Natural killer cell (primary cell): ENCODE results near the gene ZSCAN2. TPM values are rescaled to one million over a fixed set of nuclear protein-coding genes. Genes with fewer than 3 reads are reported as not detected.

Experiments used
- ATAC-seq, 3 donors: fragments of 150-1000 bp in 2 of 3; fragments of 200-7000 bp in 1 of 3; cut with Tn5 transposase; 1 replicate in 1 of 3; 2 replicates in 2 of 3; pipeline ENCODE4 v1.10.0; 2021; ENCODE audit warnings: mild to moderate bottlenecking in 2 of 3, moderate library complexity in 2 of 3
- DNase-seq, 2 donors: peaks; one replicate each; pipeline versions ENCODE4 v3.0.0 to v3.0.0-alpha.2; 2013 to 2021; ENCODE audit warnings: mixed read lengths in 1 of 2
- H3K27ac ChIP-seq: one replicate; pipeline ENCODE4 v1.5.1; 2013; ENCODE audit warnings: mild to moderate bottlenecking, low read length
- H3K27me3 ChIP-seq: one replicate; pipeline ENCODE4 v1.6.1; 2013; ENCODE audit warnings: low read length; ENCODE audit not compliant: control insufficient read depth, insufficient read depth
- H3K36me3 ChIP-seq: one replicate; pipeline ENCODE4 v1.6.1; 2013; ENCODE audit warnings: low read length; ENCODE audit not compliant: control insufficient read depth, insufficient read depth
- H3K4me1 ChIP-seq: one replicate; pipeline ENCODE4 v1.6.1; 2013; ENCODE audit warnings: low read length; ENCODE audit not compliant: control insufficient read depth, insufficient read depth
- H3K4me3 ChIP-seq: one replicate; pipeline ENCODE4 v1.5.1; 2013; ENCODE audit warnings: low read length
- H3K9me3 ChIP-seq: one replicate; pipeline ENCODE4 v1.6.1; 2013; ENCODE audit warnings: low read length; ENCODE audit not compliant: control insufficient read depth, insufficient read depth
- H3K27ac Mint-ChIP-seq, 2 donors: one replicate each; pipeline ENCODE4 v1.8.0; 2022; ENCODE audit warnings: mild to moderate bottlenecking in 2 of 2, mixed read lengths in 2 of 2, moderate library complexity in 1 of 2
- H3K27me3 Mint-ChIP-seq, 2 donors: one replicate each; pipeline ENCODE4 v1.8.0; 2022; ENCODE audit warnings: low read depth in 2 of 2, mixed read lengths in 2 of 2
- H3K36me3 Mint-ChIP-seq: one replicate; pipeline ENCODE4 v1.8.0; 2022; ENCODE audit warnings: mixed read lengths
- H3K4me1 Mint-ChIP-seq, 2 donors: one replicate each; pipeline ENCODE4 v1.8.0; 2022; ENCODE audit warnings: mixed read lengths in 2 of 2
- H3K4me3 Mint-ChIP-seq: one replicate; pipeline ENCODE4 v1.8.0; 2022; ENCODE audit warnings: mild to moderate bottlenecking, moderate library complexity, mixed read lengths
- H3K9me3 Mint-ChIP-seq, 2 donors: one replicate each; pipeline ENCODE4 v1.8.0; 2022; ENCODE audit warnings: mixed read lengths in 2 of 2
- WGBS: methylation state at CpG from one replicate; pipeline ENCODE4 v1.1.7; 2013; ENCODE audit warnings: missing lambda C conversion rate; ENCODE audit not compliant: insufficient coverage; 5-methylcytosine and 5-hydroxymethylcytosine counted together
- intact Hi-C: fragments of 100-400 bp; cut with micrococcal nuclease; formaldehyde crosslinking; loops from one replicate; pipeline ENCODE4 v1.14.2; 2022
- total RNA-seq, 4 donors: library from RNA; stranded (reverse); fragments of 120-200 nt in 1 of 4; gene quantifications; one replicate each; pipeline versions ENCODE4 v1.2.3 to v1.2.4, GENCODE V29; 2013 to 2022
- TF ChIP-seq, protein P1 (sequence below): fragments of 200-600 bp; IDR thresholded peaks from one replicate; pipeline ENCODE4 v1.8.0; 2022; ENCODE audit warnings: antibody characterized with exemption

The ZSCAN2 gene
- total RNA-seq, 3 donors from 2014 or later (not counting 1 experiment from before 2014, with no cell fraction given), result 5.0 to 8.3 (median 5.5) TPM

DNA sequence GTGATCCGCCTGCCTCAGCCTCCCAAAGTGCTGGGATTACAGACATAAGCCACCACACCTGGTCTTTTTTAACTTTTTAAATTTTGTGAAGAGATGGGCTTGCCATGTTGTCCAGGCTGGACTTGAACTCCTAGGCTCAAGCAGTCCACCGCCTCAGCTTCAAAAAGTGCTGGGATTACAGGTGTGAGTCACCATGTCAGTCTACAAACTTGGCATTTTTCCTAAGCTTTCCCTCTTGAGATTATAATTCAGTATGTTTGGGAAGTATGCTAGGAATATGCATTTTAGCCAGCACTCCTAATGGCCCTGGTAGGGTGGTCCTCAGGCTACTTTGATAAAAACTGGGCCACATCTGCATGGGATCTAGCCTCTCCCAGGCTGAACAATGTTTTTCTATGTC, 48.9 kb downstream of the ZSCAN2 start:
- WGBS, result 100% methylated on average over 2 of the region's 2 CpGs
- Histone ChIP-seq H3K4me1 (peaks cover 15% of the 10 kb centered on the region), H3K9me3 (no peaks in the 10 kb centered on the region), H3K36me3 (peaks cover 53% of the 10 kb centered on the region), H3K27me3 (no peaks in the 10 kb centered on the region), H3K4me3 (no peak overlapping the region), H3K27ac (no peak overlapping the region)
- H3K27ac Mint-ChIP-seq, result no peak overlapping the region
- peaks cover 11 to 42% of the 10 kb centered on the region in 2 donors for H3K4me1 Mint-ChIP-seq
- H3K27me3 Mint-ChIP-seq, result no peaks in the 10 kb centered on the region
- DNase-seq (no peak), ATAC-seq (no peak)
- H3K4me3 Mint-ChIP-seq, result no peak overlapping the region
- TF ChIP-seq, protein P1, sequence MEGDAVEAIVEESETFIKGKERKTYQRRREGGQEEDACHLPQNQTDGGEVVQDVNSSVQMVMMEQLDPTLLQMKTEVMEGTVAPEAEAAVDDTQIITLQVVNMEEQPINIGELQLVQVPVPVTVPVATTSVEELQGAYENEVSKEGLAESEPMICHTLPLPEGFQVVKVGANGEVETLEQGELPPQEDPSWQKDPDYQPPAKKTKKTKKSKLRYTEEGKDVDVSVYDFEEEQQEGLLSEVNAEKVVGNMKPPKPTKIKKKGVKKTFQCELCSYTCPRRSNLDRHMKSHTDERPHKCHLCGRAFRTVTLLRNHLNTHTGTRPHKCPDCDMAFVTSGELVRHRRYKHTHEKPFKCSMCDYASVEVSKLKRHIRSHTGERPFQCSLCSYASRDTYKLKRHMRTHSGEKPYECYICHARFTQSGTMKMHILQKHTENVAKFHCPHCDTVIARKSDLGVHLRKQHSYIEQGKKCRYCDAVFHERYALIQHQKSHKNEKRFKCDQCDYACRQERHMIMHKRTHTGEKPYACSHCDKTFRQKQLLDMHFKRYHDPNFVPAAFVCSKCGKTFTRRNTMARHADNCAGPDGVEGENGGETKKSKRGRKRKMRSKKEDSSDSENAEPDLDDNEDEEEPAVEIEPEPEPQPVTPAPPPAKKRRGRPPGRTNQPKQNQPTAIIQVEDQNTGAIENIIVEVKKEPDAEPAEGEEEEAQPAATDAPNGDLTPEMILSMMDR, result no peak
- peaks cover 5% of the 10 kb centered on the region for H3K36me3 Mint-ChIP-seq
- intact Hi-C loops, result no loop called here
- H3K9me3 Mint-ChIP-seq, result no peaks in the 10 kb centered on the region

DNA sequence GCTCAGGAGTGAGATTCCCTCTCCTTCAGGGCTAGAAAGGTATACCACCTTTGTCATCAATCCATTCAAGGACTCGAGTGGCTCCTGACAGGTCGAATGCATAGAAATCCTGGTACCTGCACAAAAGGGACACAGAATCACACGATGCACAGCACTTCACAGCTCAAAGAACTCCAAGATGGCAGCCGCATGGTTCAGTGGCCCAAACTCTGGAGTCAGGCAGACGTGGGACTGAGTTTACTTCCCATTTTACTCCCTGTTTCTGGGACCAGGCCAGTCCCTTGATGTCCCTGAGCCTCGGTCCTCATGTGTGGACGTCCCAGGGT, 52.7 kb downstream of the ZSCAN2 start:
- no peaks in the 10 kb centered on the region for H3K27me3 Mint-ChIP-seq
- WGBS, result 24% methylated on average over 7 of the region's 7 CpGs
- TF ChIP-seq, protein P1, result no peak
- H3K4me3 Mint-ChIP-seq, result peak overlapping the region; percentile 96
- no peak for DNase-seq
- no peaks in the 10 kb centered on the region for H3K27me3 ChIP-seq
- ATAC-seq, result no peak
- H3K27ac Mint-ChIP-seq, result peak overlapping the region; percentile 91 to 95
- H3K27ac ChIP-seq, result peak overlapping the region; percentile 68
- no peaks in the 10 kb centered on the region for H3K9me3 ChIP-seq
- peaks cover 22% of the 10 kb centered on the region for H3K36me3 ChIP-seq
- peak overlapping the region; percentile 76 for H3K4me3 ChIP-seq
- H3K36me3 Mint-ChIP-seq, result peaks cover 5% of the 10 kb centered on the region
- intact Hi-C loops, result no loop called here
- no peaks in the 10 kb centered on the region for H3K9me3 Mint-ChIP-seq
- H3K4me1 ChIP-seq, result peaks cover 31% of the 10 kb centered on the region
- H3K4me1 Mint-ChIP-seq, result peaks cover 20 to 47% of the 10 kb centered on the region in 2 donors

DNA sequence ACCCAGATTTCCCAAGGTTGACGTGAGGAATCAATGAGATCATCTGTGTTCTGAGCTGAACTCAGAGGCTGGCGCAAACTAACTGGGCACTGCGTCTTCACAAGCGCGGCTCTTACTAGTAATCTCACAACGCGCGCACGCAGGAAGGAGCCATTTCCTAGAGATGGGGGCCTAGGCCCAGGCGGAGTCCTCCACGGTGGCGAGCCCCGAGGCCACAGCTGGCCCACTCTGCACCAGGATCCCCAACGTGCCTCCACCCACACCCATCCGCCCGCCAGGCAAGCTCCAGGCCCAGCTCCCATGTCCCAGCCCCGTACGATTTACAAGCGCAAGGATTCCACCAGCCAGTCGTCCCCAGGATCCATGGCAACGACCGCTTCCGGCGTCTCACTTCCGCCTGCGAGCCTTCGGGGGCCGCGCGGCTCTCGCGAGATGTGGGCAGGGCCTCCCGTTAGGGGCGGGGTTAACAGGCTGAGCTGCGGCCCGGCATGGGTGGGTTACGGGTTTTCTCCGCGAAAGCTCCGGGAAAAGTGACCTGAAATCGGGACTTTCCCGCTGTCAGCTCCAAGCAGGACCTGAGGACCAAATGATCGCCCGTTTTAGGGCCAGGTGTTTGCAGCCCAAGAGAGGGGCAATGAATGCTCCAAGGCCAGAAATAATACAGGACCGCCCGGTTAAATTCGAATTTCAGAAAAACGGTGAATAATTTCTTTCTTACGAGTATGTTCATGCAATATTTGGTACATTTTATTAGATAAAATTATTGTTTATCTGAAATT, 53.3 kb downstream of the ZSCAN2 start, which contains the start of gene WDR73:
TSS of gene WDR73 (minus strand) at position 374 of the 779 bp plus-strand sequence. CDS start at position 365, 9 bp downstream.
- H3K4me3 Mint-ChIP-seq, result peak within 1 kb of the TSS; percentile 96
- Histone ChIP-seq H3K27me3 (no peaks in the 10 kb centered on the region), H3K4me3 (peak within 1 kb of the TSS; percentile 76), H3K4me1 (peaks cover 36% of the 10 kb centered on the region), H3K27ac (peak within 1 kb of the TSS; percentile 68), H3K36me3 (peaks cover 17% of the 10 kb centered on the region), H3K9me3 (no peaks in the 10 kb centered on the region)
- H3K4me1 Mint-ChIP-seq, result peaks cover 25 to 48% of the 10 kb centered on the region in 2 donors
- peak within 1 kb of the TSS; percentile 91 to 95 for H3K27ac Mint-ChIP-seq
- H3K9me3 Mint-ChIP-seq, result no peaks in the 10 kb centered on the region
- ATAC-seq (peak; percentile 81 to 90 (median 82)), DNase-seq (peak; percentile 97 to 99)
- H3K27me3 Mint-ChIP-seq, result no peaks in the 10 kb centered on the region
- TF ChIP-seq, protein P1, result no peak
- intact Hi-C loops, result loop anchor here (1.0 to 2.0 kb wide), 4 partner anchors 23 to 225 kb away; partner anchors contain the start of genes ZNF592 and ZSCAN2
- 0% methylated on average over 46 of the region's 49 CpGs for WGBS
- peaks cover under 1% of the 10 kb centered on the region for H3K36me3 Mint-ChIP-seq
